Smooth muscle cell (in vitro differentiated cells): Measurements from ENCODE around the gene SDC3. TPM values are rescaled to one million over a fixed set of nuclear protein-coding genes. Genes with fewer than 3 reads are reported as not detected.

Source experiments
- DNase-seq: peaks from one replicate; lab custom pipeline; 2025; ENCODE audit not compliant: unreplicated experiment; lab: John Stamatoyannopoulos, UW
- H2AFZ ChIP-seq: fragments of 200-600 bp; sonication (generic); 2 replicates; pipeline ENCODE4 v1.6.0; 2016; ENCODE audit warnings: antibody characterized with exemption, low read depth, mild to moderate bottlenecking
- H3F3A ChIP-seq: fragments of 200-600 bp; sonication (generic); 2 replicates; pipeline ENCODE4 v1.6.0; 2017; ENCODE audit warnings: antibody characterized with exemption, low read depth
- H3K27ac ChIP-seq: fragments of 200-600 bp; sonication (generic); 2 replicates; pipeline ENCODE4 v1.5.1; 2016; ENCODE audit warnings: low read depth, mild to moderate bottlenecking
- H3K27me3 ChIP-seq: fragments of 200-600 bp; sonication (generic); 2 replicates; pipeline ENCODE4 v1.6.1; 2016; ENCODE audit warnings: low read depth, mild to moderate bottlenecking
- H3K36me3 ChIP-seq: fragments of 200-600 bp; sonication (generic); 2 replicates; pipeline ENCODE4 v1.5.1; 2016; ENCODE audit warnings: low read depth
- H3K4me1 ChIP-seq: fragments of 200-600 bp; sonication (generic); 2 replicates; pipeline ENCODE4 v1.5.1; 2016; ENCODE audit warnings: low read depth
- H3K4me2 ChIP-seq: fragments of 200-600 bp; sonication (generic); 2 replicates; pipeline ENCODE4 v1.6.0; 2016; ENCODE audit warnings: mild to moderate bottlenecking
- H3K4me3 ChIP-seq: fragments of 200-600 bp; sonication (generic); 2 replicates; pipeline ENCODE4 v1.5.1; 2016; ENCODE audit warnings: mild to moderate bottlenecking
- H3K79me2 ChIP-seq: fragments of 200-600 bp; sonication (generic); 2 replicates; pipeline ENCODE4 v1.6.0; 2016; ENCODE audit warnings: low read depth, mild to moderate bottlenecking
- H3K9ac ChIP-seq: fragments of 200-600 bp; sonication (generic); 2 replicates; pipeline ENCODE4 v1.6.0; 2016; ENCODE audit warnings: low read depth
- H3K9me3 ChIP-seq: fragments of 200-600 bp; sonication (generic); replicated peaks from 2 replicates; pipeline ENCODE4 v1.5.1; 2016; ENCODE audit warnings: low read depth
- H4K20me1 ChIP-seq: fragments of 200-600 bp; sonication (generic); 2 replicates; pipeline ENCODE4 v1.6.0; 2016; ENCODE audit warnings: low read depth
- WGBS: methylation state at CpG from one replicate; pipeline ENCODE4 v1.1.7; 2016; ENCODE audit warnings: low lambda C conversion rate; 5-methylcytosine and 5-hydroxymethylcytosine counted together
- polyA plus RNA-seq: library from polyadenylated mRNA; unstranded; fragments of >200 nt; fragmentation: Nextera tagmentation; extraction: Ambion mirVana; gene quantifications from 2 replicates; pipeline ENCODE4 v1.2.1, GENCODE V29; 2016
- total RNA-seq: library from RNA; depleted of rRNA; stranded (reverse); fragments of >200 nt; gene quantifications from 2 replicates; pipeline ENCODE4 v1.2.3, GENCODE V29; 2014
- TF ChIP-seq, protein P1 (sequence below): fragments of 200-600 bp; sonication (generic); IDR thresholded peaks from 2 replicates; pipeline ENCODE4 v1.5.1; 2017; ENCODE audit warnings: borderline replicate concordance, mild to moderate bottlenecking, antibody characterized with exemption; ENCODE audit not compliant: insufficient read depth, poor library complexity, severe bottlenecking

SDC3 gene
- total and polyA plus RNA-seq, 2 experiments from 2014 or later: 46.3 to 112 TPM

DNA sequence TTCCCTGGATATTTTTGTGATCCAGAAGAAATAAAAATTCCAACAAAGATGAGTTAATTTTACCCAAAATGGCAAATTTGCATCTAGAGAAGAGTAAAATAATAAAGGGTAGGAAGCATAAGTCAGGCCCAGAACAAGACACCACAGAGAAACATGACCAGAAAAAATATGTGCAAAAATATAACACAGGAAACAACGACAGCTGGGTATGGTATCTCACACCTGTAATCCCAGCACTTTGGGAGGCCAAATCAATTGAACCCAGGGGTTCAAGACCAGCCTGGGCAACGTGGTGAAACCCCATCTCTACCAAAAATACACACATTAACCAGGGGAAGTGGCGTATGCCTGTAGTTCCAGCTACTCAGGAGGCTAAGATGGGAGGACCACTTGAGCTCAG is 39.7 kb upstream of the SDC3 start:
- peaks cover 41% of the 10 kb centered on the region for H3K36me3 ChIP-seq
- H3K9ac ChIP-seq: no peak overlapping the region
- no peaks in the 10 kb centered on the region for H3F3A ChIP-seq
- no peaks in the 10 kb centered on the region for H3K4me1 ChIP-seq
- no peak for DNase-seq
- no peak overlapping the region for H3K27ac ChIP-seq
- H3K27me3 ChIP-seq: no peaks in the 10 kb centered on the region
- H3K9me3 ChIP-seq: no peaks in the 10 kb centered on the region
- no peak overlapping the region for H3K4me3 ChIP-seq
- TF ChIP-seq, protein P1, sequence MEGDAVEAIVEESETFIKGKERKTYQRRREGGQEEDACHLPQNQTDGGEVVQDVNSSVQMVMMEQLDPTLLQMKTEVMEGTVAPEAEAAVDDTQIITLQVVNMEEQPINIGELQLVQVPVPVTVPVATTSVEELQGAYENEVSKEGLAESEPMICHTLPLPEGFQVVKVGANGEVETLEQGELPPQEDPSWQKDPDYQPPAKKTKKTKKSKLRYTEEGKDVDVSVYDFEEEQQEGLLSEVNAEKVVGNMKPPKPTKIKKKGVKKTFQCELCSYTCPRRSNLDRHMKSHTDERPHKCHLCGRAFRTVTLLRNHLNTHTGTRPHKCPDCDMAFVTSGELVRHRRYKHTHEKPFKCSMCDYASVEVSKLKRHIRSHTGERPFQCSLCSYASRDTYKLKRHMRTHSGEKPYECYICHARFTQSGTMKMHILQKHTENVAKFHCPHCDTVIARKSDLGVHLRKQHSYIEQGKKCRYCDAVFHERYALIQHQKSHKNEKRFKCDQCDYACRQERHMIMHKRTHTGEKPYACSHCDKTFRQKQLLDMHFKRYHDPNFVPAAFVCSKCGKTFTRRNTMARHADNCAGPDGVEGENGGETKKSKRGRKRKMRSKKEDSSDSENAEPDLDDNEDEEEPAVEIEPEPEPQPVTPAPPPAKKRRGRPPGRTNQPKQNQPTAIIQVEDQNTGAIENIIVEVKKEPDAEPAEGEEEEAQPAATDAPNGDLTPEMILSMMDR: no peak
- H2AFZ ChIP-seq: no peak overlapping the region
- H3K4me2 ChIP-seq: no peak overlapping the region
- 97% methylated on average over 3 of the region's 3 CpGs for WGBS
- H4K20me1 ChIP-seq: peaks cover 91% of the 10 kb centered on the region
- H3K79me2 ChIP-seq: peaks cover 41% of the 10 kb centered on the region

DNA sequence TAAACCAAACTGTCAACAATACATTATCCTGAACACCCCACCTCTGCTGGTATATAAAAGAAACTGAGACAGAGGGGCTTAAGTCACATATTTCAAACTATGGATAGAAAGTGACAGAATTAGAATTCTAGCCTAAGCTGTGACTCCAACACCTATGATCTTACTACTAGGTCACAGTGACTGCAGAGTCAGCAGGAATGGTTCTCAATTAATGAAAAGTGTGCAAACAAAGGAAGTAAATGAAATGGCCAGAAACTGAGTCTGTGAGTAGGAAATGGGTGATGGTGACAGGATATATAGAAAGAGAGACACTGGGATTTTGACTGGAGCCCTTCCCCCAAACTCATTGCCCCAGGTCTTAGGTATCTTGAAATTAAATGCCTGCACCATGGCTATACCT is 38.7 kb upstream of the SDC3 start:
- no peak for DNase-seq
- TF ChIP-seq, protein P1: no peak
- no peaks in the 10 kb centered on the region for H3F3A ChIP-seq
- H3K27ac ChIP-seq: no peak overlapping the region
- no peak overlapping the region for H3K9ac ChIP-seq
- H3K4me1 ChIP-seq: no peaks in the 10 kb centered on the region
- no peak overlapping the region for H3K4me3 ChIP-seq
- H3K9me3 ChIP-seq: no peaks in the 10 kb centered on the region
- no peak overlapping the region for H3K4me2 ChIP-seq
- no peak overlapping the region for H2AFZ ChIP-seq
- peaks cover 47% of the 10 kb centered on the region for H3K79me2 ChIP-seq
- peaks cover 43% of the 10 kb centered on the region for H3K36me3 ChIP-seq
- H4K20me1 ChIP-seq: peaks cover 94% of the 10 kb centered on the region
- no peaks in the 10 kb centered on the region for H3K27me3 ChIP-seq

DNA sequence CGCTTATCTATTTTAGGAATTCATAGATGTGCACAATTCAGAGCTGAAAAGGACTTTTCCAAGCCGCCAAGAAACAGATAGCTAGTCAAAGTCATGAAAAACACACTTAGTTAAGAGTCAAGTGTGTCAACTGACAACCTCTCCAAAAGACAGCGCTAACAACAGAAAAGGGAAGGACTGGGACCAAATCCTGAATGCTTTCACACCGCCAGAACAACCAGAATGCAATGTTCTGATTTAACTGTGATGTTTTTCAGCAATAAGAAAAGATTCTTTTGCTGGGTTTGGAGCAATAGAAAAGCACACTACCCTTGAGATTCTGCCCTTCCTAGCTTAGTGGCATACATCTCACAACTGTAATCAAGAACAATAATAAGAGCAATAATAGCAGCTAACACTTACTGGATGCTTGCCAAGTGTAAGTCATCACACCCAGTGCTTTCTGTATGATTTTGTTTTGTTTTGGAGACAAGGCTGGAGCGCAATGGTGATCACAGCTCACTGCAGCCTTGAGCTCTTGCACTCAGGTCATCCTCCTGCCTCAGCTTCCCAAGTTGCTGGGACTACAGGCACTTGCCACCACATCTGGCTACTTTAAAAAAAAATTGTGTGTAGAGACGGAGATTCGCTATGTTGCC is 33.9 kb upstream of the SDC3 start:
- Histone ChIP-seq H4K20me1 (peaks cover 93% of the 10 kb centered on the region), H2AFZ (no peak overlapping the region), H3K4me2 (no peak overlapping the region), H3K4me1 (no peaks in the 10 kb centered on the region), H3K27ac (no peak overlapping the region), H3K4me3 (no peak overlapping the region), H3F3A (no peaks in the 10 kb centered on the region), H3K36me3 (peaks cover 38% of the 10 kb centered on the region), H3K27me3 (no peaks in the 10 kb centered on the region), H3K79me2 (peaks cover 56% of the 10 kb centered on the region), H3K9me3 (no peaks in the 10 kb centered on the region), H3K9ac (no peak overlapping the region)
- WGBS: 96% methylated on average over 7 of the region's 7 CpGs
- DNase-seq: no peak
- TF ChIP-seq, protein P1: no peak

- Histone ChIP-seq H3K9ac (no peak overlapping the region), H2AFZ (no peak overlapping the region), H3K79me2 (peaks cover 40% of the 10 kb centered on the region), H3K27ac (no peak overlapping the region), H3K27me3 (no peaks in the 10 kb centered on the region), H3K4me1 (no peaks in the 10 kb centered on the region), H3F3A (no peaks in the 10 kb centered on the region), H3K36me3 (peaks cover 44% of the 10 kb centered on the region), H3K4me3 (no peak overlapping the region), H3K4me2 (no peak overlapping the region), H4K20me1 (peaks cover 88% of the 10 kb centered on the region), H3K9me3 (no peaks in the 10 kb centered on the region)
- no peak for DNase-seq
- TF ChIP-seq, protein P1: no peak
Observed at GRCh38 chr1:30940541-30940940, 32.0 kb upstream of the SDC3 start.
